Lower lobe of right lung (tissue), 2 donors: ENCODE results near the gene THAP8. TPM values are rescaled to one million over a fixed set of nuclear protein-coding genes. Genes with fewer than 3 reads are reported as not detected.
"Not testable (repeated sequence)": the region's sequence is repeated elsewhere in the genome, so short reads cannot be mapped to it uniquely, and the experiment has no call there.

Experiments used
- ATAC-seq, 2 donors: fragments of 200-7000 bp; cut with Tn5 transposase; one replicate each; pipeline ENCODE4 v1.9.1; 2020 to 2022; ENCODE audit warnings: mild to moderate bottlenecking in 2 of 2, moderate library complexity in 2 of 2
- DNase-seq: peaks from one replicate; pipeline ENCODE4 v3.0.0-alpha.2; 2020
- H3K27ac ChIP-seq: fragments of 200-600 bp; one replicate; pipeline ENCODE4 v1.8.0; 2022
- H3K27me3 ChIP-seq: fragments of 200-600 bp; one replicate; pipeline ENCODE4 v1.8.0; 2022; ENCODE audit warnings: low read depth
- H3K36me3 ChIP-seq: fragments of 200-600 bp; one replicate; pipeline ENCODE4 v1.8.0; 2022; ENCODE audit warnings: mild to moderate bottlenecking
- H3K4me1 ChIP-seq: fragments of 200-600 bp; one replicate; pipeline ENCODE4 v1.8.0; 2022
- H3K4me3 ChIP-seq: fragments of 200-600 bp; one replicate; pipeline ENCODE4 v1.8.0; 2022; ENCODE audit warnings: mild to moderate bottlenecking
- H3K9me3 ChIP-seq: fragments of 200-600 bp; one replicate; pipeline ENCODE4 v1.8.0; 2022
- intact Hi-C: fragments of 100-400 bp; cut with DNase I; formaldehyde crosslinking; loops from one replicate; pipeline ENCODE4 v1.11.0; 2022
- total RNA-seq: library from RNA; stranded (reverse); fragmentation: NEBNext Ultra II Directional; extraction: Animal tissue kit (Norgen Biotek cat#: 25700); gene quantifications from one replicate; pipeline ENCODE4 v1.2.1, GENCODE V29; 2021
- TF ChIP-seq, protein P1 (sequence below): fragments of 200-600 bp; IDR thresholded peaks from one replicate; pipeline ENCODE4 v1.8.0; 2022; ENCODE audit warnings: antibody characterized with exemption, mild to moderate bottlenecking
- donor health status: DM: no; HTN: yes; CAD: no; lungs with severe emphysema.

THAP8 gene
- total RNA-seq, 1 donor from 2014 or later, result 5.5 TPM

DNA sequence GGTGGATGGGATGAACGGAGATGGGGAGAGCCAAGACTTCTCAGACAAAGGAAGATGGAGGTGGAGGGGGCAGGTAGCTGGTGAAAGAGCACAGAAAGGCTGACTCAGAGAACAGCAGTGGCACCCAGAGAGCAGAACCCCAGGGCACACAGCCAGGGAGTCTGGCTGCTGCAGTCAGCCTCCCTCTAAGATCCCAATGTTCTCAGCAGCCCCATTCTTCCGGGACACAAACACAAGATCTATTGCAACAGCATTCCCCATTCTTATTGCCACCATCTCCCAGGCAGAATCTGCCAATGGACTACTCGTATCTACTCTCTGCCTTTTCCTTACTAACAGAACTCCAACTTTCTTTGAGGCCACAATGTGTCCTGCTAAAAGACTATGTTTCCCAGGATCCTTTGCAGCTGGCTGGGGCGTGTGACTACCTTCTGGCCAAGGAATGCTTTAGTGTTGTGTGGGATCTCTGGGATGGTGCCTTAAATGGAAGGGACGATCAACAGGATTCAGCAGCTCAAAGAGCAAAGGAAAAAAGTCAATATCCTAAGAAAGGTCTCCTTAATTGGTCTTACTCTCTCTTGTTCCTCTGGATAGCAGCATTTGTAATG lies 7.5 kb downstream of the THAP8 start:
- intact Hi-C loops, result no loop called here
- Histone ChIP-seq H3K27ac (no peak overlapping the region), H3K4me3 (no peak overlapping the region), H3K36me3 (no peaks in the 10 kb centered on the region), H3K4me1 (no peaks in the 10 kb centered on the region), H3K27me3 (no peaks in the 10 kb centered on the region), H3K9me3 (no peaks in the 10 kb centered on the region)
- DNase-seq (no peak), ATAC-seq (no peak)
- TF ChIP-seq, protein P1, sequence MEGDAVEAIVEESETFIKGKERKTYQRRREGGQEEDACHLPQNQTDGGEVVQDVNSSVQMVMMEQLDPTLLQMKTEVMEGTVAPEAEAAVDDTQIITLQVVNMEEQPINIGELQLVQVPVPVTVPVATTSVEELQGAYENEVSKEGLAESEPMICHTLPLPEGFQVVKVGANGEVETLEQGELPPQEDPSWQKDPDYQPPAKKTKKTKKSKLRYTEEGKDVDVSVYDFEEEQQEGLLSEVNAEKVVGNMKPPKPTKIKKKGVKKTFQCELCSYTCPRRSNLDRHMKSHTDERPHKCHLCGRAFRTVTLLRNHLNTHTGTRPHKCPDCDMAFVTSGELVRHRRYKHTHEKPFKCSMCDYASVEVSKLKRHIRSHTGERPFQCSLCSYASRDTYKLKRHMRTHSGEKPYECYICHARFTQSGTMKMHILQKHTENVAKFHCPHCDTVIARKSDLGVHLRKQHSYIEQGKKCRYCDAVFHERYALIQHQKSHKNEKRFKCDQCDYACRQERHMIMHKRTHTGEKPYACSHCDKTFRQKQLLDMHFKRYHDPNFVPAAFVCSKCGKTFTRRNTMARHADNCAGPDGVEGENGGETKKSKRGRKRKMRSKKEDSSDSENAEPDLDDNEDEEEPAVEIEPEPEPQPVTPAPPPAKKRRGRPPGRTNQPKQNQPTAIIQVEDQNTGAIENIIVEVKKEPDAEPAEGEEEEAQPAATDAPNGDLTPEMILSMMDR, result no peak

DNA sequence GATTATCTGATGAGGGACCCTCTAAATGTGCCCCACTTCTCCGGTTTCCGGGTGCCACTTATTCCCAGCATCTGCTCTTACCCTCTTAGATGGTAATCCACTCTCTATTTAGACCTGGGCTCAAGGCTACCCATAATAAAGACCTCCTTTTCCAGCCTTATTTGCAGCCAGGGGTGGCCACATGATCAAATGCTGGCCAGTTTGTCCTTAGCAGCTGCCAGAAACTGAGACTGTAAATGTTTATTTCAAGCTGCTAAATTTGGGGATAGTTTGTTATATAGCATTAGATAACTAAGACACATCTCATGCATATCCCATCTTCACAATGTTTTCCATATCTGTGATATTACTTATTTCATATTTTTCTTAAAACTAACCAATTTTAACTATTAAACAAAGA lies 10.1 kb downstream of the THAP8 start:
- Histone ChIP-seq H3K27me3 (no peaks in the 10 kb centered on the region), H3K4me1 (no peaks in the 10 kb centered on the region), H3K27ac (no peak overlapping the region), H3K4me3 (no peak overlapping the region), H3K9me3 (no peaks in the 10 kb centered on the region), H3K36me3 (peaks cover 9% of the 10 kb centered on the region)
- TF ChIP-seq, protein P1, result no peak
- intact Hi-C loops, result no loop called here
- DNase-seq (no peak), ATAC-seq (no peak)

DNA sequence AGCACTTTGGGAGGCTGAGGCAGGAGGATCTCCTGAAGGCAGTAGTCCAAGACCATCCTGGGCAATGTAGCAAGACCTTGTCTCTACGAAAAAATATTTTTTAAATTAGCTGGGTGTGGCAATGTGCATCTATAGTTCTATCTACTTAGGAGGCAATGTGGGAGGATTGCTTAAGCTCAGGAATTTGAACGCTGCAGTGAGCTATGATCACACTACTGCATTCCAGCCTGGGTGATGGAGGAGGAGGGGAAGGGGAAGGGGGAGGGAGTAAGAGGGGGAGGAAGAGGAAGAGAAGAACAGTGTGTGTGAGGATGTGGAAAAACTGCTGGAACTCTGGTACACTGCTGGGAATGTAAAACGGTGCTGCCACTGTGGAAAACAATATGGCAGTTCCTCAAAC lies 12.3 kb downstream of the THAP8 start:
- peak overlapping the region; percentile 36 for H3K27ac ChIP-seq
- no peaks in the 10 kb centered on the region for H3K9me3 ChIP-seq
- peaks cover 18% of the 10 kb centered on the region for H3K36me3 ChIP-seq
- H3K27me3 ChIP-seq, result no peaks in the 10 kb centered on the region
- no peak for DNase-seq
- no peak overlapping the region for H3K4me3 ChIP-seq
- no peaks in the 10 kb centered on the region for H3K4me1 ChIP-seq
- intact Hi-C loops, result no loop called here
- TF ChIP-seq, protein P1, result no peak
- ATAC-seq, result peak; percentile 70 to 75

DNA sequence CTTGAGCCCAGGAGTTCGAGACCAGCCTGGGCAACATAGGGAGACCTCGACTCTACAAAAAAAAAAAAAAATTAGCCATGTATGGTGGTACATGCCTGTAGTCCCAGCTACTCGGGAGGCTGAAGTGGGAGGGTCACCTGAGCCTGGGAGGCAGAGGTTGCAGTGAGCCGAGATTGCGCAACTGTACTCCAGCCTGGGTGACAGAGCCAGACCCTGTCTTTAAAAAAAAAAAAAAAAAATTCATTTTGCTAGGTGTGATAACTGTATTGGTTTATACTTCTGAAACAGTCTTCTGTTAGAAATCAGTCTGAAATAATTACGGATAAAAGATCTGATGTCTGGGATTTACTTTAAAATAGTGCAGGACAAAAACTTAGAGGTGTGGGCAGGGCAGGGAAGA lies 13.0 kb downstream of the THAP8 start:
- H3K27me3 ChIP-seq, DNase-seq, H3K4me1 ChIP-seq, H3K4me3 ChIP-seq, H3K9me3 ChIP-seq, ATAC-seq, intact Hi-C loops: not testable (repeated sequence)
- Histone ChIP-seq H3K36me3 (peaks cover 18% of the 10 kb centered on the region), H3K27ac (peak overlapping the region; percentile 36)

DNA sequence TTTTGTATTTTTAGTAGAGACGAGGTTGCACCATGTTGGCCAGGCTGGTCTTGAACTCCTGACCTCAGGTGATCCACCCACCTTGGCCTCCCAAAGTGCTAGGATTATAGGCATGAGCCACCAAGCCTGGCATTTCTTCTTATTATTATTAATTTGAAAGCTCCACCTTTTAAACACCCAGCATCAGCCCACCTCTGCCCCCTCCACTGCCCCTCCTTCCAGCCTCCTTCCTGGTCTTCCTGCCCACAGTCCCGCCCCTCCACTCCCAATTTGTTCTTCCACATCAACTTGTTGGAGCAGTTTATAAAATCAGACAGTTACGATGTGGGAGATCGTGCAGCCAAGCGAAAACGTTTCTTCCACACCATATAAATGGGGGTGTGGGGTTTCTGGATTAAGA lies 13.6 kb downstream of the THAP8 start:
- Histone ChIP-seq H3K9me3 (no peaks in the 10 kb centered on the region), H3K27ac (no peak overlapping the region), H3K4me1 (no peaks in the 10 kb centered on the region), H3K36me3 (peaks cover 18% of the 10 kb centered on the region), H3K27me3 (no peaks in the 10 kb centered on the region), H3K4me3 (no peak overlapping the region)
- intact Hi-C loops, result no loop called here
- TF ChIP-seq, protein P1, result no peak
- ATAC-seq, result no peak
- DNase-seq, result no peak

DNA sequence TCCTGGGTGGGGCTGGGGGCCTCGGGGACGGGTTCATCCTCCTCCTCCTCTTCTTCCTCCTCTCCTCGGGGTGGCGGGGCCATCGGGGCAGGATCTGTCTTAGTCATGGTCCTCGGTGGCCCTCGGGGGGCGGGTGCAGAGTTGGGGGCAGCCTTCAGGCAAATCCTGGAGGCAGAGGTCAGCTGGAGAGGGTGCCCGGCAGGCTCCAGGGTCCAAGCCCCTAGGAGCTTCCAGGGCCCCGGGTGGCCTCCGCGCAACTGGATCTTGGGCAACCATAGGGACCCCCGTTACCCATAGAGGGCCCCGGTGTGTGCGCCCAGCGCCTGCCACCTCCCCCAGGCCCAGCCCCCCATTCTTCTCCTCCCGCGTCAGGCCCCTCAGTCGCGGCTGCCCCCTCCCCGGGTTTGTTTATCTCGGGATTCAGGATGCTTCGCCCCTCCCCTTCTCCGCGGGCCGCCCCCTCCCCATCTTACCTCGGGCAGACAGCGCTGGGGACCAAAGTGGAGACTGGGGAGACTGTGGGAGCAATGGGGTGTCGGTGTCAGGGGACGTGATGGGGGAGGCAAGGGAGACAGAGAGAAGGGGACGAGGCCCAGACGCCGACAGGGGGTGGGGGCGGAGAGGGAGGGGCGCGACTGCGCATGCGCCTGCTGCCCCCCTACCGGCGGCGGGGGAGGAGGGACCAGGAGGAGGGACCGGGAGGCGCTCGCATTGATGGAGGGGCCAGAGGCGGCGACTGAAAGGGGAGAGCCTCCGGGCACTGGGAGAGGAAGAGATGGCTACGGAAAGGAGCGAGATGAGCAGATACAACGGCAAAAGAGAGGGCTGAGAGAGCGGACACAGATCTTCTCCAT lies 21.6 kb downstream of the THAP8 start, which contains the start of gene CLIP3:
Gene CLIP3, minus strand, starts transcription at position 623 of the 854 bp plus-strand sequence. Its CDS starts 516 bp downstream, at position 107.
- TF ChIP-seq, protein P1, result no peak
- Histone ChIP-seq H3K27me3 (peaks cover 9% of the 10 kb centered on the region), H3K9me3 (no peaks in the 10 kb centered on the region), H3K27ac (no peak within 1 kb of the TSS), H3K4me3 (peak within 1 kb of the TSS; percentile 51), H3K36me3 (no peaks in the 10 kb centered on the region), H3K4me1 (peaks cover 3% of the 10 kb centered on the region)
- ATAC-seq (peak; percentile 38 to 57), DNase-seq (no peak)
- intact Hi-C loops, result no loop called here
